C4-2B (cell line): Measurements from ENCODE around the gene PCDHGA1.

Experiments
- H3K27ac ChIP-seq: fragments of 450-650 bp; 2 replicates; pipeline ENCODE4 v1.5.1; 2017
- CTCF ChIP-seq: fragments of 450-650 bp; conservative IDR thresholded peaks from 2 replicates; pipeline ENCODE4 v1.5.1; 2017; ENCODE audit warnings: mild to moderate bottlenecking
- ZFX ChIP-seq: fragments of 450-650 bp; IDR thresholded peaks from 2 replicates; pipeline ENCODE4 v1.6.1; 2017

The PCDHGA1 gene

GRCh38 chr5:141527426-141527825 is 197.1 kb downstream of the PCDHGA1 start:
- H3K27ac ChIP-seq: no peak overlapping the region
- no peak for TF ChIP-seq CTCF
- TF ChIP-seq ZFX: no peak

- TF ChIP-seq ZFX (no peak), CTCF (no peak)
- H3K27ac ChIP-seq: no peak overlapping the region; the same call in 1 of the 2 replicates
Measured at GRCh38 chr5:141528291-141528984, 198.1 kb downstream of the PCDHGA1 start.

GRCh38 chr5:141529002-141529401 is 198.7 kb downstream of the PCDHGA1 start:
- TF ChIP-seq CTCF (no peak), ZFX (no peak)
- no peak overlapping the region; the same call in 1 of the 2 replicates for H3K27ac ChIP-seq

GRCh38 chr5:141529873-141530272 is 199.6 kb downstream of the PCDHGA1 start:
- TF ChIP-seq CTCF (no peak), ZFX (no peak)
- no peak overlapping the region for H3K27ac ChIP-seq

- H3K27ac ChIP-seq: no peak overlapping the region
- TF ChIP-seq CTCF (no peak), ZFX (no peak)
Measured at GRCh38 chr5:141532726-141533125, 202.4 kb downstream of the PCDHGA1 start.

GRCh38 chr5:141533897-141534296 is 203.6 kb downstream of the PCDHGA1 start:
- no peak overlapping the region for H3K27ac ChIP-seq
- TF ChIP-seq CTCF (no peak), ZFX (no peak)

- H3K27ac ChIP-seq: no peak overlapping the region
- no peak for TF ChIP-seq CTCF
Measured at GRCh38 chr5:141534492-141535213, 204.3 kb downstream of the PCDHGA1 start.
